ENCODE results near the gene C6orf120. TPM values are rescaled to one million over a fixed set of nuclear protein-coding genes. Genes with fewer than 3 reads are reported as not detected.

Gene C6orf120
- total RNA-seq, 2 donors from 2014 or later: 12.2 to 21.3 TPM

GRCh38 chr6:169656546-169657283 is 45.2 kb upstream of the C6orf120 start:
- peaks cover 0 to 3% of the 10 kb centered on the region in 2 donors for H3K36me3 ChIP-seq (replicated peaks in 1 of 2; ENCODE audit: insufficient read depth in 1 of 2, low read depth in 2 of 2)
- H3K9me3 ChIP-seq: no peaks in the 10 kb centered on the region
- H3K27ac ChIP-seq: no peak overlapping the region
- WGBS, 2 donors: 92 to 94% methylated on average over 23 of the region's 23 CpGs
- TF ChIP-seq POLR2A (IDR thresholded peaks at IDR 0.05) (no peak), CTCF (IDR thresholded peaks at IDR 0.05) (no peak)
- DNase-seq: no peak
- ATAC-seq: no peak
- H3K4me1 ChIP-seq: no peaks in the 10 kb centered on the region
- intact Hi-C loops (cut with DNase I): no loop called here
- no peak overlapping the region for H3K4me3 ChIP-seq
- H3K27me3 ChIP-seq: no peaks in the 10 kb centered on the region

DNA sequence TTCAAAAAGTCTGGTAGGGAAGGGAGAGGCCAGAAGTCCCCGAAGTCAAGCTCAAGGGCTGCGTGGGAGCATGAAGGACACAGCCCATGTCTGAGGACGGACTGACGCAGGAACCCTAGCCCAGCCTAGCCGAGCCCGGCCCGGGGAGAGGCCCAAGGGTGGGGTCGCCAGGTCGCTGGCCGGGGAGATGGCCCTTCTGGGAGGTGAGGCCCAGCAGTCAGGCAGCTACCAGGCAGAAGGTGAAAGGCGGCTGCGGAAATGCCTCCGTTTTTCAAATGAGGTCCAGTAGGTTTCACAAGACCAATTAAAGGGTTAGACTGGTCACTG is 44.7 kb upstream of the C6orf120 start:
- Histone ChIP-seq H3K4me3 (no peak overlapping the region), H3K27ac (no peak overlapping the region), H3K9me3 (no peaks in the 10 kb centered on the region), H3K27me3 (no peaks in the 10 kb centered on the region), H3K4me1 (no peaks in the 10 kb centered on the region), H3K36me3 (replicated peaks in 1 of 2; ENCODE audit: insufficient read depth in 1 of 2, low read depth in 2 of 2) (peaks cover 0 to 3% of the 10 kb centered on the region in 2 donors)
- no peak for ATAC-seq
- TF ChIP-seq POLR2A (IDR thresholded peaks at IDR 0.05) (no peak), CTCF (IDR thresholded peaks at IDR 0.05) (no peak)
- intact Hi-C loops (cut with DNase I): no loop called here
- DNase-seq: no peak
- WGBS, 2 donors: 79 to 99% methylated on average over 10 to 12 of the region's 13 CpGs

- H3K36me3 ChIP-seq (replicated peaks in 1 of 2; ENCODE audit: insufficient read depth in 1 of 2, low read depth in 2 of 2): peaks cover 0 to 3% of the 10 kb centered on the region in 2 donors
- DNase-seq: no peak
These were observed 41.9 kb upstream of the C6orf120 start for GRCh38 chr6:169659820-169660610.

DNA sequence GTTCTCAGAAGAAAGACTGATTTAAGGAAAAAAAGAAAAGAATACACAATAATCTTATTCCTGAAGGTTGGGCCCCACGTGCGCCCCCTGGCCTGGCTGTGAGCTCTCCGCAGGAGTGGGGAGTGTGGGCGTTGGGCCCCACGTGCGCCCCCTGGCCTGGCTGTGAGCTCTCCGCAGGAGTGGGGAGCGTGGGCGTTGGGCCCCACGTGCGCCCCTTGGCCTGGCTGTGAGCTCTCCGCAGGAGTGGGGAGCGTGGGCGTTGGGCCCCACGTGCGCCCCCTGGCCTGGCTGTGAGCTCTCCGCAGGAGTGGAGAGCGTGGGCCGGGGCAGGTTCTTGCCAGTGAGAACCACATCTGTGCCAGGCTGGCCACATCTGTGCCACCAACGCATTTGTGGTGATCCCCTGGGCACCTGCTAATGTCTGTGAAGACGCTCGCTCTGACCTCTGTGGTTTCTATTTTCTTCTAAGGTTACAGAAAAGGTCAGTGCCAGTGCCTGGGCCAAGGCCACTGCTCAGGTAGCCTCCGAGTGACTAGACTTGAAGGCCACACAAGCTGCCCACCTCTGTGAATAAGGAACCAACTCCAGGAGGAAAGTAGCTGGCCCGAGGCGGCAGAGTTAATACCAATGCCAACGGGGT is 41.1 kb upstream of the C6orf120 start:
- 93 to 94% methylated on average over 12 to 26 of the region's 26 CpGs for WGBS, 2 donors
- H3K36me3 ChIP-seq (replicated peaks in 1 of 2; ENCODE audit: insufficient read depth in 1 of 2, low read depth in 2 of 2): peaks cover 0 to 3% of the 10 kb centered on the region in 2 donors

More at GRCh38 chr6:169659820-169660610, 41.9 kb upstream of the C6orf120 start:
- Histone ChIP-seq H3K4me1 (no peaks in the 10 kb centered on the region), H3K9me3 (no peaks in the 10 kb centered on the region), H3K27me3 (no peaks in the 10 kb centered on the region), H3K4me3 (no peak overlapping the region), H3K27ac (no peak overlapping the region)
- intact Hi-C loops (cut with DNase I): no loop called here
- 91 to 93% methylated on average over 17 to 25 of the region's 26 CpGs for WGBS, 2 donors
- ATAC-seq: no peak
- no peak for TF ChIP-seq POLR2A (IDR thresholded peaks at IDR 0.05)
- no peak for TF ChIP-seq CTCF (IDR thresholded peaks at IDR 0.05)

More for the DNA sequence above, 41.1 kb upstream of the C6orf120 start:
- DNase-seq (no peak), ATAC-seq (no peak)
- Histone ChIP-seq H3K4me1 (no peaks in the 10 kb centered on the region), H3K27ac (no peak overlapping the region), H3K27me3 (no peaks in the 10 kb centered on the region), H3K9me3 (no peaks in the 10 kb centered on the region), H3K4me3 (no peak overlapping the region)
- intact Hi-C loops (cut with DNase I): no loop called here
- TF ChIP-seq CTCF (IDR thresholded peaks at IDR 0.05) (no peak), POLR2A (IDR thresholded peaks at IDR 0.05) (no peak)
